GM23338 (cell line): ENCODE measurements around the gene NR1H3. TPM values are rescaled to one million over a fixed set of nuclear protein-coding genes. Genes with fewer than 3 reads are reported as not detected.

Experiments used
- ATAC-seq: fragments of 200-7000 bp; cut with Tn5 transposase; 3 replicates; pipeline ENCODE4 v1.9.1; 2020
- DNase-seq: peaks from one replicate; pipeline ENCODE4 v3.0.0-alpha.2; 2015; ENCODE audit warnings: low spot score
- H2AFZ ChIP-seq: fragments of 200-600 bp; sonication (generic); 2 replicates; pipeline ENCODE4 v1.8.0; 2016; ENCODE audit warnings: antibody characterized with exemption, mild to moderate bottlenecking, moderate library complexity
- H3F3A ChIP-seq: fragments of 200-600 bp; sonication (generic); replicated peaks from 2 replicates; pipeline ENCODE4 v1.8.0; 2017; ENCODE audit warnings: antibody characterized with exemption, mixed run types, low read depth
- H3K27ac ChIP-seq: fragments of 200-600 bp; sonication (generic); 2 replicates; pipeline ENCODE4 v1.6.1; 2016; ENCODE audit warnings: low read depth
- H3K27me3 ChIP-seq: fragments of 200-600 bp; sonication (generic); 2 replicates; pipeline ENCODE4 v1.8.0; 2016; ENCODE audit warnings: mild to moderate bottlenecking, mixed run types, moderate library complexity; ENCODE audit not compliant: insufficient read depth
- H3K36me3 ChIP-seq: fragments of 200-600 bp; sonication (generic); 2 replicates; pipeline ENCODE4 v1.8.0; 2016; ENCODE audit warnings: mild to moderate bottlenecking; ENCODE audit not compliant: insufficient read depth
- H3K4me1 ChIP-seq: fragments of 200-600 bp; sonication (generic); 2 replicates; pipeline ENCODE4 v1.8.0; 2016; ENCODE audit warnings: mild to moderate bottlenecking, moderate library complexity; ENCODE audit not compliant: insufficient read depth
- H3K4me2 ChIP-seq: fragments of 200-600 bp; sonication (generic); 2 replicates; pipeline ENCODE4 v1.7.1; 2017; ENCODE audit warnings: mixed run types
- H3K4me3 ChIP-seq: fragments of 200-600 bp; sonication (generic); 2 replicates; pipeline ENCODE4 v1.6.1; 2016; ENCODE audit warnings: mixed run types
- H3K79me2 ChIP-seq: fragments of 200-600 bp; sonication (generic); replicated peaks from 2 replicates; pipeline ENCODE4 v1.8.0; 2017; ENCODE audit warnings: mild to moderate bottlenecking; ENCODE audit not compliant: insufficient read depth
- H3K9me2 ChIP-seq: fragments of 200-600 bp; sonication (generic); 2 replicates; pipeline ENCODE4 v1.8.0; 2017; ENCODE audit not compliant: insufficient read depth
- H4K20me1 ChIP-seq: fragments of 200-600 bp; sonication (generic); replicated peaks from 2 replicates; pipeline ENCODE4 v1.8.0; 2017; ENCODE audit warnings: mild to moderate bottlenecking; ENCODE audit not compliant: insufficient read depth
- H3K27ac Mint-ChIP-seq: 2 replicates; pipeline ENCODE4 v1.8.0; 2020; ENCODE audit warnings: inconsistent platforms, mild to moderate bottlenecking, moderate library complexity, mixed read lengths
- H3K27me3 Mint-ChIP-seq: 3 replicates; pipeline ENCODE4 v1.8.0; 2022; ENCODE audit warnings: low read depth, mild to moderate bottlenecking, moderate library complexity, mixed read lengths, inconsistent platforms; ENCODE audit not compliant: insufficient read depth, poor library complexity
- H3K36me3 Mint-ChIP-seq: 3 replicates; pipeline ENCODE4 v1.8.0; 2021; ENCODE audit warnings: low read depth, mild to moderate bottlenecking, inconsistent platforms, moderate library complexity, mixed read lengths
- H3K4me1 Mint-ChIP-seq: 3 replicates; pipeline ENCODE4 v1.8.0; 2020; ENCODE audit warnings: mild to moderate bottlenecking, inconsistent platforms, mixed read lengths
- H3K4me3 Mint-ChIP-seq: 3 replicates; pipeline ENCODE4 v1.8.0; 2021; ENCODE audit warnings: moderate library complexity, mild to moderate bottlenecking, inconsistent platforms, mixed read lengths
- H3K9me3 Mint-ChIP-seq: 3 replicates; pipeline ENCODE4 v1.8.0; 2020; ENCODE audit warnings: moderate library complexity, mild to moderate bottlenecking, inconsistent platforms, mixed read lengths
- CREB1 ChIP-seq: fragments of 250-450 bp; sonication (Bioruptor Pico); IDR thresholded peaks from 2 replicates; pipeline ENCODE4 v1.5.0; 2020; ENCODE audit warnings: low read depth, mild to moderate bottlenecking, moderate library complexity
- POLR2AphosphoS5 ChIP-seq: IDR thresholded peaks from 2 replicates; pipeline ENCODE4 v1.6.1; 2016; ENCODE audit warnings: antibody characterized with exemption, low read depth
- ZNF114 ChIP-seq: fragments of 250-450 bp; sonication (Bioruptor Pico); IDR thresholded peaks from 2 replicates; pipeline ENCODE4 v1.5.0; 2020; ENCODE audit warnings: mild to moderate bottlenecking, moderate library complexity
- polyA plus RNA-seq: library from polyadenylated mRNA; unstranded; fragments of >200 nt; fragmentation: Nextera tagmentation; extraction: Ambion mirVana; gene quantifications from 2 replicates; pipeline ENCODE4 v1.2.1, GENCODE V29; 2016
- total RNA-seq: library from RNA; depleted of rRNA; stranded (reverse); fragments of >200 nt; shearing (Covaris generic); gene quantifications from 2 replicates; pipeline ENCODE4 v1.2.3, GENCODE V29; 2014
- TF ChIP-seq, protein P1 (sequence below): fragments of 250-450 bp; sonication (Bioruptor Pico); IDR thresholded peaks from 2 replicates; pipeline ENCODE4 v1.5.0; 2020; ENCODE audit warnings: mild to moderate bottlenecking, moderate library complexity

Gene NR1H3
- total and polyA plus RNA-seq, 2 experiments from 2014 or later: 16.5 to 23.7 TPM

GRCh38 chr11:47269002-47269828 lies 11.4 kb downstream of the NR1H3 start (continued):
- TF ChIP-seq, protein P1, sequence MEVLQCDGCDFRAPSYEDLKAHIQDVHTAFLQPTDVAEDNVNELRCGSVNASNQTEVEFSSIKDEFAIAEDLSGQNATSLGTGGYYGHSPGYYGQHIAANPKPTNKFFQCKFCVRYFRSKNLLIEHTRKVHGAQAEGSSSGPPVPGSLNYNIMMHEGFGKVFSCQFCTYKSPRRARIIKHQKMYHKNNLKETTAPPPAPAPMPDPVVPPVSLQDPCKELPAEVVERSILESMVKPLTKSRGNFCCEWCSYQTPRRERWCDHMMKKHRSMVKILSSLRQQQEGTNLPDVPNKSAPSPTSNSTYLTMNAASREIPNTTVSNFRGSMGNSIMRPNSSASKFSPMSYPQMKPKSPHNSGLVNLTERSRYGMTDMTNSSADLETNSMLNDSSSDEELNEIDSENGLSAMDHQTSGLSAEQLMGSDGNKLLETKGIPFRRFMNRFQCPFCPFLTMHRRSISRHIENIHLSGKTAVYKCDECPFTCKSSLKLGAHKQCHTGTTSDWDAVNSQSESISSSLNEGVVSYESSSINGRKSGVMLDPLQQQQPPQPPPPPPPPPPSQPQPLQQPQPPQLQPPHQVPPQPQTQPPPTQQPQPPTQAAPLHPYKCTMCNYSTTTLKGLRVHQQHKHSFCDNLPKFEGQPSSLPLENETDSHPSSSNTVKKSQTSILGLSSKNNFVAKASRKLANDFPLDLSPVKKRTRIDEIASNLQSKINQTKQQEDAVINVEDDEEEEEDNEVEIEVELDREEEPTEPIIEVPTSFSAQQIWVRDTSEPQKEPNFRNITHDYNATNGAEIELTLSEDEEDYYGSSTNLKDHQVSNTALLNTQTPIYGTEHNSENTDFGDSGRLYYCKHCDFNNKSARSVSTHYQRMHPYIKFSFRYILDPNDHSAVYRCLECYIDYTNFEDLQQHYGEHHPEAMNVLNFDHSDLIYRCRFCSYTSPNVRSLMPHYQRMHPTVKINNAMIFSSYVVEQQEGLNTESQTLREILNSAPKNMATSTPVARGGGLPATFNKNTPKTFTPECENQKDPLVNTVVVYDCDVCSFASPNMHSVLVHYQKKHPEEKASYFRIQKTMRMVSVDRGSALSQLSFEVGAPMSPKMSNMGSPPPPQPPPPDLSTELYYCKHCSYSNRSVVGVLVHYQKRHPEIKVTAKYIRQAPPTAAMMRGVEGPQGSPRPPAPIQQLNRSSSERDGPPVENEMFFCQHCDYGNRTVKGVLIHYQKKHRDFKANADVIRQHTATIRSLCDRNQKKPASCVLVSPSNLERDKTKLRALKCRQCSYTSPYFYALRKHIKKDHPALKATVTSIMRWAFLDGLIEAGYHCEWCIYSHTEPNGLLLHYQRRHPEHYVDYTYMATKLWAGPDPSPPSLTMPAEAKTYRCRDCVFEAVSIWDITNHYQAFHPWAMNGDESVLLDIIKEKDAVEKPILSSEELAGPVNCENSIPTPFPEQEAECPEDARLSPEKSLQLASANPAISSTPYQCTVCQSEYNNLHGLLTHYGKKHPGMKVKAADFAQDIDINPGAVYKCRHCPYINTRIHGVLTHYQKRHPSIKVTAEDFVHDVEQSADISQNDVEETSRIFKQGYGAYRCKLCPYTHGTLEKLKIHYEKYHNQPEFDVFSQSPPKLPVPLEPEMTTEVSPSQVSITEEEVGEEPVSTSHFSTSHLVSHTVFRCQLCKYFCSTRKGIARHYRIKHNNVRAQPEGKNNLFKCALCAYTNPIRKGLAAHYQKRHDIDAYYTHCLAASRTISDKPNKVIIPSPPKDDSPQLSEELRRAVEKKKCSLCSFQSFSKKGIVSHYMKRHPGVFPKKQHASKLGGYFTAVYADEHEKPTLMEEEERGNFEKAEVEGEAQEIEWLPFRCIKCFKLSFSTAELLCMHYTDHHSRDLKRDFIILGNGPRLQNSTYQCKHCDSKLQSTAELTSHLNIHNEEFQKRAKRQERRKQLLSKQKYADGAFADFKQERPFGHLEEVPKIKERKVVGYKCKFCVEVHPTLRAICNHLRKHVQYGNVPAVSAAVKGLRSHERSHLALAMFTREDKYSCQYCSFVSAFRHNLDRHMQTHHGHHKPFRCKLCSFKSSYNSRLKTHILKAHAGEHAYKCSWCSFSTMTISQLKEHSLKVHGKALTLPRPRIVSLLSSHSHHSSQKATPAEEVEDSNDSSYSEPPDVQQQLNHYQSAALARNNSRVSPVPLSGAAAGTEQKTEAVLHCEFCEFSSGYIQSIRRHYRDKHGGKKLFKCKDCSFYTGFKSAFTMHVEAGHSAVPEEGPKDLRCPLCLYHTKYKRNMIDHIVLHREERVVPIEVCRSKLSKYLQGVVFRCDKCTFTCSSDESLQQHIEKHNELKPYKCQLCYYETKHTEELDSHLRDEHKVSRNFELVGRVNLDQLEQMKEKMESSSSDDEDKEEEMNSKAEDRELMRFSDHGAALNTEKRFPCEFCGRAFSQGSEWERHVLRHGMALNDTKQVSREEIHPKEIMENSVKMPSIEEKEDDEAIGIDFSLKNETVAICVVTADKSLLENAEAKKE: no peak
- 0 out of 2 replicates have a peak, but pooled peaks have one; percentile 11 for TF ChIP-seq CREB1

- peak; percentile 80 for ATAC-seq
- peaks cover 9% of the 10 kb centered on the region for H3K27me3 Mint-ChIP-seq
- peaks cover 41% of the 10 kb centered on the region for H3K4me1 Mint-ChIP-seq
- H3K9me3 Mint-ChIP-seq: no peaks in the 10 kb centered on the region
- peaks cover 22% of the 10 kb centered on the region for H3F3A ChIP-seq
- peaks cover 41% of the 10 kb centered on the region for H3K79me2 ChIP-seq
- H4K20me1 ChIP-seq: peaks cover 28% of the 10 kb centered on the region
- H3K36me3 ChIP-seq: no peaks in the 10 kb centered on the region; the same call in 1 of the 2 replicates
- peak within 1 kb of the TSS; percentile 88 for H3K4me3 Mint-ChIP-seq
- H3K36me3 Mint-ChIP-seq: peaks cover 7% of the 10 kb centered on the region; the same call in 2 of the 3 replicates
- peak; percentile 80 for DNase-seq
- H3K9me2 ChIP-seq: no peaks in the 10 kb centered on the region
- H3K27me3 ChIP-seq: no peaks in the 10 kb centered on the region
- H3K27ac ChIP-seq: peak within 1 kb of the TSS; percentile 99
- peak within 1 kb of the TSS; percentile 96 for H3K27ac Mint-ChIP-seq
- peak within 1 kb of the TSS; percentile 88 for H3K4me3 ChIP-seq
- peak within 1 kb of the TSS; percentile 96 for H3K4me2 ChIP-seq
- H3K4me1 ChIP-seq: peaks cover 36% of the 10 kb centered on the region
- TF ChIP-seq POLR2AphosphoS5 (peak; percentile 57), ZNF114 (CRISPR knock-in tag) (no peak)
- peak within 1 kb of the TSS; percentile 89 for H2AFZ ChIP-seq
These were observed 12.1 kb downstream of the NR1H3 start, which contains the start of gene MADD for GRCh38 chr11:47269829-47270305. TSS of gene MADD (plus strand) at chr11:47270133.
